Peyer's patch (tissue), 4 donors: ENCODE measurements around the gene ARMH1.

Experiments used
- POLR2A ChIP-seq, 2 donors: fragments of 450-650 bp; IDR thresholded peaks; one replicate each; pipeline ENCODE4 v1.5.1; 2017; ENCODE audit warnings: antibody characterized with exemption in 2 of 2, mild to moderate bottlenecking in 2 of 2, moderate library complexity in 2 of 2
- TF ChIP-seq, protein P1 (sequence below), 6 experiments: fragments of 450-650 bp in 4 of 6; fragments of 200-600 bp in 2 of 6; sonication (generic) in 1 of 6; IDR thresholded peaks; one replicate each; pipeline ENCODE4 v1.5.1; 2017 to 2019; ENCODE audit warnings: antibody characterized with exemption in 6 of 6, mild to moderate bottlenecking in 3 of 6, moderate library complexity in 1 of 6

DNA sequence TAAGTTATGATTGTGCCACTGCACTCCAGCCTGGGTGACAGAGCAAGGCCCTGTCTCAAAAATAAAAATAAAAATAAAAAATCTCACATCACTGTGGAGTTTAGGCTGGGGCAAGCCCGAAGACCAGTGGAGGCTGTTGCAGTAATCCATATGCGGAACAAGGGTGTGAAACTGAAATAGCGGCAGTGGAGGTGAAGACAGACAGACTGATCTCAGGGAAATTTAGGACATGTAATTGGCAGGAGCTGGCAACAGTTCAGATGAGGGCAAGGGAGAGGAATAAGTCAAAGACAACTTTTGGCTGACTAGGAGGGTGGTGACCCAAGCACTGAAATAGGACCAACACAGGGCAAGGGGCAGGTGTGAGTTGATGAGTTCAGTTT lies 8.4 kb downstream of the ARMH1 start:
- TF ChIP-seq, protein P1, sequence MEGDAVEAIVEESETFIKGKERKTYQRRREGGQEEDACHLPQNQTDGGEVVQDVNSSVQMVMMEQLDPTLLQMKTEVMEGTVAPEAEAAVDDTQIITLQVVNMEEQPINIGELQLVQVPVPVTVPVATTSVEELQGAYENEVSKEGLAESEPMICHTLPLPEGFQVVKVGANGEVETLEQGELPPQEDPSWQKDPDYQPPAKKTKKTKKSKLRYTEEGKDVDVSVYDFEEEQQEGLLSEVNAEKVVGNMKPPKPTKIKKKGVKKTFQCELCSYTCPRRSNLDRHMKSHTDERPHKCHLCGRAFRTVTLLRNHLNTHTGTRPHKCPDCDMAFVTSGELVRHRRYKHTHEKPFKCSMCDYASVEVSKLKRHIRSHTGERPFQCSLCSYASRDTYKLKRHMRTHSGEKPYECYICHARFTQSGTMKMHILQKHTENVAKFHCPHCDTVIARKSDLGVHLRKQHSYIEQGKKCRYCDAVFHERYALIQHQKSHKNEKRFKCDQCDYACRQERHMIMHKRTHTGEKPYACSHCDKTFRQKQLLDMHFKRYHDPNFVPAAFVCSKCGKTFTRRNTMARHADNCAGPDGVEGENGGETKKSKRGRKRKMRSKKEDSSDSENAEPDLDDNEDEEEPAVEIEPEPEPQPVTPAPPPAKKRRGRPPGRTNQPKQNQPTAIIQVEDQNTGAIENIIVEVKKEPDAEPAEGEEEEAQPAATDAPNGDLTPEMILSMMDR (IDR thresholded peaks at IDR 0.05) = no peak
- no peak for TF ChIP-seq POLR2A (IDR thresholded peaks at IDR 0.05)
